Stimulated activated naive CD4-positive, alpha-beta T cell treated with Interleukin-2 at 50 U/mL for 16 hours (primary cell): ENCODE measurements around the gene ATP2A3.
A peak's percentile ranks its signal among the peaks of the same experiment; 100 is the strongest.

Experiments used
- DNase-seq: peaks from one replicate; lab custom pipeline; 2025; lab: John Stamatoyannopoulos, UW

The ATP2A3 gene

DNA sequence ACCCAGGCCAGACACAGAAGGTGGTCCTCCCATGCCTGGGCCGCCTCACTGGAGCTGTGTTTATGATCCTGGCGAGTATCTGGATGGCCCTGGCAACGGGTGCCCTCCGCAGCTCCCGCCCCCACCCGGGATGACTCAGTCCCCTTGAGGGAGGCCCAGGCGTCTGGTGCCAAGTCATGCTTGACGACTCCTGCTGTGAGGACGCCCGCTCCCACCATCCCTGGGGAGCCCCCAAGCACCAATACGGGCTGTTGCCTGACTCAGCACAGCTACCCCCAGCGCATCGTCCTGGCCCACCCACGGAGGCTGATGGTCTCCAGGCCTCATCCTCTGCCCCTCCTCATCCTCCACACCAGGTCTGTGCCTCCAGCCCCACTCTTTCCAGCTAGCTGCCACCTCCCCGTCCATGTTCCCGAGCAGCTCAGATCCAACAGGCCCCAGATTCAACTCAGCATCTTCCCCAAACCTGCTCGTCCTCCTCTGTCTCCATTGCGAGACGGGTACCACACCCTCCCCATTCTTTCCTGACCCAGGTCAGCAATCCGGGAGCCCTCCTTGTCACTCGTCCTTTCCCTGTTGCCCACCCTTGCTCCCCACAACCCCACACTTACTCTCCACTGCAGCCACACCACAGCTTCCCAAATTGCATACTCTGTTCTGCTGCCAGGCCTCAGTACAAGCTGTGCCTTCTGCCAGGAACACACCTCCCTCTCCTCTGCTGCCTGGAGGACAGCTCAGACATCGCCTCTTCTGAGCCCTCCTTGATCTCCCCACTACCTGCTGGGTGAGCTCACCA lies 74.0 kb downstream of the ATP2A3 start:
- peak; percentile 4 for DNase-seq

DNA sequence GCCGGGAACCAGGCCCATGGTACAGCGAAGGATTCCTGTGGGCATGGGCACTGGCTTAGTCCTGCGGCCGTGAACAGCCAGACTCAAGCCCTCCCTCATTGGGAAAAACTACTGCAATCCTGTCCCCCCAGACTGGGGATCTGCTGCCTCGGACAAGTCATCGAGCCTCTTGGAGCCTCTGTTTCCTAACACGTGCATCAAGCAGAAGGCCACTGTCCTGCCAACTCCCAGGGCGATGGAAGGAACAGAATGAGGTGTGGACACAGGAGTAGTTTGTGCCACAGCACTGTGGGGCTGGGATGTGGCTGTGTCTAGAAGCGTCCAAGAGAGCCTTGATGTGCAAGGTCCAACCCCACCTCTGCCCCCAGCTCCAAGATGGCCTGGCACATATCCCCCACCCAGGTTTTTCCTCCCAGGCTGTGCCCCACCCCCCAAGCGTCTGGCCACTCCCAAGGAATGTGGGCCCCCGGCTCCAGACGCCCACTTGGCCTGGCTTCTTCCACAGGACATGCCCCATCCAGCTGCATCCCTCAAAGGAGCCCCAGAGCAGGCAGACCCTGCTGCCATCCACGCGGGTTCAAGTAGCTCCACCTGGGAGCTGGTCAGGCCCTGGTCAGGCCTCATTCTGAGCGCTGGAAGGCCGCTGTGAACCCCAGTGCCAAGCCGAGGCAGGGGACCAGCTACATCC lies 74.8 kb downstream of the ATP2A3 start:
- DNase-seq, result no peak

DNA sequence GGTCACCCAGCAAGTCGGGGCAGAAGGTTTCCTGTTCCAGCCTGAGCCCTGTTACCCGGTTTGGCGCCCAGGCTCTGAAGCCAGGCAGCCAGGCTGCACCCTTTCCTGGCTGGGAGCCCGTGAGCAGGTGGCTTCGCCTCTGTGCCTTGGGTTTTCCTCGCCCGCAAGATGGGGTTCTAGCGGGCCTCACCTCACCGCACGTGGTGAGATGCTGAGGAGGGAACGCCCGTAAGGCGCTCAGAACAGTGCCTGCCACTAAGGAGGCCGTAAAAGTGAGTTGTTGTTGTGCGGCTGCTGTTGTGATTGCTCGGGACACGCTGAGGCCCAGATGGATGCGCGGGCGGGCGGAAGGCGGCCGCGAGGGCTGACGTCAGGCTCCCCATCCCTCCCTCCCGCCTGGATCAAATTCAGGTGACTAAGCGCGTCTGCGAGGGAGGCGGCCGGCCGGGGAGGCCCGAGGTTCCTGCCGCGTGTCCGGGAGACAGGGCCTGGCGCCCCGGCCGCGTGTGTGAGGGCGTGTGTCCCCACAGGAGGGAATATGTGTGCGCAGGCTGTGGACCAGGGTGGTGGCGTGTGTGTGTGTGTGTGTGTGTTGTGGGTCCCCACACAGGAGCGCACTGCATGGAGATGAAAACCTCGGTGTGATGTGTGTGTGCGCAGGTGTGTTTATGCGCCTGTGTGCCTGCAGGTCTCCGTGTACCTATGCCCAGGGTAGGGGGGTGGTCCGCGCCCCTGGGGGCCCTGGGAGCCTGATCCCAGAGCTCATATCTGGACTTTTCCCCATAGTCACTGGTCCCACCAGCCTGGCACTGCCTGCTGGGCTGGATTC lies 75.7 kb downstream of the ATP2A3 start:
- DNase-seq, result no peak

DNA sequence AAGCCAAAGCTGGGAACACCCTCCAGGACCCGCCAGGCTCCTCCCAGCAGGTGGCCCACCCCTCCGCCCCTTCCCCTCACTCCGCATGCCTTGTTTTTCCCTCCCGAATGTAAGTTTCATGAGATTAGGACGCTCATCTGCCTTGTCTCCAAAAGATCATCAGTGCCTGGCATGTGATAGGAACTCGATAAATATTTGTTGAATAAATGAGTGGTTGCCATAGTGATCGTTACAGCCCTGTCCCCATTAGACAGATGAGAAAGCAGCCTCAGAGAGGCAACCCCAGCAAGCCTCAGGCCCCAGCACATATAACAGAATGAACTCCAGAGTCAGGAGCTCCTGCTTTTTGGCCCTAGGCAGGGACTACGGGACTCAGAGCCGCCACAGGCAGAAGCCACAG lies 76.4 kb downstream of the ATP2A3 start:
- DNase-seq, result no peak

DNA sequence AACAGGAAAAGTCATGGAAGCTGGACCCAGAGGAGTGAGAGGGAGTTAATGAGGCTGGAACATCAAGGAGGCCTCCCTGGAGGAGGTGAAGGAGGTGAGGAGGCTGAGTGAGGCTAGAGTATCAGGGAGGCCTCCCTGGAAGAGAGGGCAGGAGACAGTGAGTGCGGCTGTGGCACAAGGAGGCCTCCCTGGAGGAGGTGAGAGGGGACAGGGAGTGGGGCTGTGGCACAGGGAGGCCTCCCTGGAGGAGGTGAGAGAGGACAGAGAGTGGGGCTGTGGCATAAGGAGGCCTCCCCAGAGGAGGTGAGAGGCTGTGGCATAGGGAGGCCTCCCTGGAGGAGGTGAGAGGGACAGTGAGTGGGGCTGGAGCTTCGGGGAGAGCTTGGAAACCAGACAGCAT lies 76.8 kb downstream of the ATP2A3 start:
- DNase-seq, result no peak

DNA sequence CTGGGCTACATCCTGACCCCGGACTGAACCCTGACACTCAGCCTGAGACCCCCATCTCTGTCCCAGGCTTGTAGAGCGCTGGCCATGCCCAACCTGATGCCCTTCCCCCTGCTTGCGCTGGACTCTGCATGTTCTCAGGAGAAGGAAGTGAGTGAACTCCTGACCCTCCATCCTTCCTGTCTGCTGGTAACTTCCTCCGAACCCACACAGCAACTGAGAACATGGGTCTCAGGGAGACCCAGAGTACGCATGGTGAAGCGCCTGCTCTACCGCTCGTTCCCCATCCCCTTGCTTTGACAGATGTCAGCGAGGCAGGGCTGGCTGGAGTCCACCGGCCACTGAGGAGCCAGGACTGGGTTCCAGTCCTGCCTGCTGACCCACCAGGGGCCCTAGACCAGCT lies 77.5 kb downstream of the ATP2A3 start:
- no peak for DNase-seq

DNA sequence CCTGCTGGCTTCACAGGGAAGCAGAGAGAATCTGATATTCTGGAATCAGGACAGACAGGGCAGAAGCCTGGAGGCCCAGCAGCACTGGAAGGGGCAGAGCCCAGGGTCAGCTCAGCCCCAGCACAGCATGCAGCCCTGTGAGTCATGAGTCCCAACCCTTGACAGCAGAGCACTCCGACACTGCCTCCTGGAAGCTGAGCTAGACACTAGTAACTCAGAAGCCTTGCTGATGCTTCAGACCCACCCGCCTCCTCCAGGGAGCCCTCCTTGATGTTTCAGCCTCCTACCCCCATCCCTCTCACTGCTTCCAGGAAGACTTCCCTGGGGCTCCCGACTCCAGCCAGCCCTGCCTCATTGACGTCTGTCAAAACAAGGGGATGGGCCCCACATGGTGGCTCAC lies 78.3 kb downstream of the ATP2A3 start:
- DNase-seq, result no peak

DNA sequence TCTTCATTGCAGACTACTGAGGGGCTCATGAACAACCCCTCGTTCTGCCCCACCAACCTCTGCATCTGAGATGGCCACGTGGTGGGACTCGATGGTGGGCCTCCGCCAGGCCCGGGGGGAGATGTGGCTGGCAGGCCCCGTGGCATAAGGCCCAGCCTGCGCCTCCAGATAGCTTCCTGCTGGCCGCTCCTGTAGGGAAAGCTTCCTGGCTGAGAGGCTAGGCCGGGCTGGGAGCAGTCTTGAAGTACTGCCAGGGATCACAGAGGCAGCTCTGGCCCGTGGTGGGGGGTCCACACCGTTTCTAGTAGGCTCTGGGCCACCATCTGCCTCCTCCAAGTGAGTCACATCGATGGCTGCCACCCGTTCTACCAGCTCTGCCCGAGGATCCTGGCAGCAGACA lies 79.0 kb downstream of the ATP2A3 start:
- no peak for DNase-seq

DNA sequence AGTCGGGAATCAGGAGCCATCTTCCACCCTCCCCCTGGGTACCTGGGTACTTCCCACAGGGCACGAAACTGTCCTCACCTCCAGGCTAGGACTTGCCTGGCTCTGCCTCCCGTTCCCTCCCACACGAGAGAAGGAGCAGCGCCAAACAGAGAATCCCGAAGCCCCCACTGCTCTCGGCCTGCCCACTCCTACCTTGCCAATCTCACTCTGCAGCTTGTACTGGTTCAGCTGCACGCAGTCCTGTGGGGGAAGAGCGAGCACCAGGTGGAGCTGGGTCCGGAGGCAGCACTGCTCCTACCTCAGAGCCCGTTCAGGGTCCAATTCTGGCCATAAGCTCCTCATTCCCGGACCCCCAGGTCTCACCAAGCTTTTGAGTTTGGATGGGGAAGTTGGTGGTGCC lies 80.0 kb downstream of the ATP2A3 start:
- no peak for DNase-seq

DNA sequence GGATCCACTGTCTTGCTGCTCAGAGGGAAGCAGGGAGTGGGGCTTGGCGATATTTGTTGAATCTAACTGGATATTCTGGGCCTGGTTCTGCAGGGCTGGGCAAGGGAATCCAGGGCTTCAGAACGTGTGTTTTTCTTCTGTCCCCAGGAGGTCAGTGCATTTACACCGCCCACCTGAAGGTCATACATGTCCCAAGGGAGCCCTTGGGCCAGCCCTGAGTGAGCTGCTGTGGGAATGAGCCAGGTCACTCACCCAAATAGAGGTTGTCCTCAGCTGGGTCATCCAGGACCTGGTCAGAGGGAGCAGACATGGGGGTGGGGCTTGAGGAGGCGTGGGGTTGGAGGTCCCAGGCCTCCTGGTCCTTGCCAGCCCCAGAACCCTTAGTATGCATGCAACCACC lies 82.0 kb downstream of the ATP2A3 start:
- no peak for DNase-seq

DNA sequence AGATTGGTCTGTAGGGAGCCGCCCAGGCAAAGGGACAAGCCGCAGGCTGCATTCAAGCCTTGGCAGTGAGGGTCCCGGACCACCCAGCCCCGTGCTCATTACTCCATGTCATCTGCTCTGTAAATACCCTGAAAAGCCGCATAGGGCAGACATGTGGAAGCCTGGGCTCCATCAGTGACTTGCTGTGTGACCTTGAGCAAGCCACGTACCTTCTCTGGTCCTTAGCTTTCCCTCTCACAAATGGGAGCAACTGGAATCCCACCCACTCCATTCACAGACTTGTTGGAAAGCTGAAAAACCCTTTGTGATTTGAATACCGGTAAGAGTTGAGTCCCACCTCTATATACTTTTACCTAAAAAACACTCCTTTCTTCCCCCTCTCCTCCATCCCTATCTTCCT lies 83.3 kb downstream of the ATP2A3 start:
- DNase-seq, result no peak

DNA sequence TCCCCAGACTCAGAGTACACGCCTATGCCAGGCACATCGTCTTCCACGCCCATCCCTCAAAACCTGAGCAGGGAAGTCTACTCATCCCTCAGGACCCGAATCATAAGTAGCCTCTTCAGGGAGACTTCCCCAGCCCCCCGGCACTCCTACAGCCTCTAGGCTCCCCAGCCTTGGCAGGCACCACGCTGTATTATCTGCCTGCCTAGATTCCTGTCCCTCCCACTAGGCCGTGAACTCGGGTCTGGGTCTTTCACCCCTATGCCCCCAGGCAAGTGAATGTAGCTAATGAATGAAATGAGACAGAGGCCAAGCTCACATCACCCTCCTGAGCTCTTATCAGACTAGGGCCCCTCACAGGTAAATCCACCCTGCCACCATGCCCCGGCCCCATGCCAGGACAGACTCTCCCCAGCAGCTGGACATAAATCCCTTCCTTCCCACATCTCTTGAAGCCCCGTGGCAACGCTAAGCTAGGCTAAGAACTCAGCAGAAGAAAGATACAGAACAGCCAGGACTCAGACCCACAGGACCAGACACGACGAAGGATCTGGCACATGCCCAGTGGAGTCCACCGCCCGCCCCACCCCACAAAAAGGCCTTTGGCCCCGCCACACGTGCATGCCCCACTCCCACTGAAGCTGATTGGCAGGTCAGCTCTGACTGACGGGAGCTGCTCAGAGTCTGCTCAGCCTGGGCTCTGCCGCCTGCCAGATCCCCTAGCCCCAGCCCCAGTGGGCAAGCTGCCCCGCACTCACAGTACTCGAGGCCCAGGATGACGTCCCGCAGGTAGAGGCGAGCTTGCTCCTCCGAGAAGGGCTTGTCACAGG lies 84.4 kb downstream of the ATP2A3 start:
- no peak for DNase-seq

DNA sequence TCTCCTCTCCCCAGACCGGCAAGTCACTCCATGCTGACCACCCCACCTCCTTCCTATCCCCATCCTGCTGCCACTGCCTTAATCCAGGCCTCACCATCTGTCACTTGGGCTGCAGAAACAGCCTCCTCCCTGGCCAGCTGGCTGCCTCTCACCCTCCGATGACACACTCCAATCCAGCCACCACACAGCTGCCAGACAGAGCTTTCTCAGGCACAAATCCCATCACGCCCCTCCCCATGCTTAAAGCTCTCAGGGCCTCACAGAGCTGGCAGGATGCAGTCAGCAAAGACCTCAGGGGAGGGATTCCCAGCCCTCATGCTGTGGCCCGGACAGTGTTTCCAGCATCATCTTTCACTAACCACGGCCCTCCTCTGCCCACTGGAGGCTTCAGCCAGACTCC lies 85.1 kb downstream of the ATP2A3 start:
- DNase-seq, result no peak

DNA sequence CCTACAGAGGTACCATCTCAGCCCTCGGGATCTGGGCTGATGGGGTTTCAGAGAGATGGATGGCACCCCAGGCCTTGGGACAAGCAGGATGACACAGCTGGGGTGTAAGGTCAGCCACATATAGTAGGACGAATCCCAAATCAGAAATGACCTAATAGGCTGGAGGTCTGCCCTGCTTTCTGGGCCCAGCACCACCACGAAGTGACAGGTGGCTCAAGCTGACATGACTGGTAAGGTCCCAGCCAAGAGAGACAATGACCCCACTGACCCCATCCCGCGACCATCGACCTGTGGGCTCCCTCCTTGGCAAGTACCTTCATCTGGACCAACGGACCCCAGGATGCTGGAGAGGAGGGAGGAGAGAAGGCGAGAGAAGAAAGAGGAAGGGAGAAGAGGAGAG lies 87.0 kb downstream of the ATP2A3 start:
- DNase-seq, result no peak

DNA sequence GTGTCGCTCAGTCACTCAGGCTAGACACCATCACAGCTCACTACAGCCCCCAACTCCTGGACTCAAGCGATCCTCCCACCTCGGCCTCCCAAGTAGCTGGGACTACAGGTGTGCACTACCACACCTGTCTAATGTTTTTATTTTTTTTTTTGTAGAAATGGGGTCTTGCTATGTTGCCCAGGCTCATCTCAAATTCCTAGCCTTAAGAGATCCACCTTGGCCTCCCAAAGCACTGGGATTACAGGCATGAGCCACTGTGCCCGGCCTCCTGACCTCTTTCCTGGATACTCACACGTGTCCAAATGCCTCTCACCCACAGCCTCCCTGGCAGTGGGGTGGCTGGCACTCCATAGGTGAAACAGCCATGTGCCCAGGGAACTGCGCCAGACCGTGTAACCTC lies 88.9 kb downstream of the ATP2A3 start:
- DNase-seq, result no peak
